ENCODE measurements around the gene PROCA1. TPM values are rescaled to one million over a fixed set of nuclear protein-coding genes. Genes with fewer than 3 reads are reported as not detected.

The PROCA1 gene
- total and polyA plus RNA-seq, 2 of the 13 experiments (the other 11 are each of a cell fraction or from before 2014, with no cell fraction given), result 0.73 to 1.5 TPM

DNA sequence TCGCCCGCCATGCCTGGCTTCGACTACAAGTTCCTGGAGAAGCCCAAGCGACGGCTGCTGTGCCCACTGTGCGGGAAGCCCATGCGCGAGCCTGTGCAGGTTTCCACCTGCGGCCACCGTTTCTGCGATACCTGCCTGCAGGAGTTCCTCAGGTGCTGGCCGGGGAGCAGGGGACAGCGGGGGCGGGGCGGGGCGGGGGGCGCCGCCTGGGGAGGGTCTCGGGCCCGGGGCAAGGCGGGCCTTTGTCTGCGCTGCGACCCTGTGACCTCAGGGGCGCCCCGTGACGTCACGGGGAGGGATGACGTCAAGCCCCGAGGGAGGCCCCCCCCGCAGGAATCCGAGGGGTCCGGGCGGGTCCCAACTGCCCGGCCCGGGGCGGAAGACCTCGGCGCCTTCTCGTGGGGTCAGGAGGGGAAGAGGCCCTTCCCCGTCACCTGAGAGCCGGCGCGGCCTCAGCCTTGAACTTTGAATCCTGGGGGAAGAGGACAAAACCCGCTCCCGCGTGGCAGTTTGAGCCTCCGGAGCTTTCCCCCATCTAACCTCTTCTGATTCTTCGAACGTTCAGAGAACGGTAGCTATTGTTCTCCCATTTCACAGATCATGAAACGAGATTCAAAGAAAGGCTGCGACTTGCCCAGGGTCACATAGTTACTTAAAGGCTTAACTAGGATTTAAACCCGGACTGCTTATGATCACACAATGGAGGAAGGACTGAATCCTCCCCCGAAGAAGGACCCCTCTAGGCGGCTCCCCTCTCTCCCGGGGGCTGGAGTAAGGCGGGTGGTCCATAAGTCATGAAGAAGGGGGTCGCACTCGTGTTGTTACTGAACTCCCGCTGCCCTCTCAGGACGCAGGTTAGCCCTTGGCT, 32.6 kb upstream of the PROCA1 start (continued):
- TF ChIP-seq TFAP4 (IDR thresholded peaks at IDR 0.05; ENCODE audit: borderline replicate concordance, low read depth) (peak; percentile 69; the same call in 1 of the 2 replicates), FUBP1 (CRISPR knock-in tag; IDR thresholded peaks at IDR 0.05; ENCODE audit: borderline replicate concordance) (no peak), NR2F6 (IDR thresholded peaks at IDR 0.05) (peak; percentile 82), NR2F6 (CRISPR knock-in tag; IDR thresholded peaks at IDR 0.05) (peak; percentile 86), KDM2A (CRISPR knock-in tag; IDR thresholded peaks at IDR 0.05; ENCODE audit: borderline replicate concordance, low read depth) (peak; percentile 8; the same call in 1 of the 2 replicates), SP2 (CRISPR knock-in tag; IDR thresholded peaks at IDR 0.05) (0 out of 2 replicates have a peak, but pooled peaks have one; percentile 24), NFYC (CRISPR knock-in tag; IDR thresholded peaks at IDR 0.05) (no peak), SP5 (CRISPR knock-in tag; IDR thresholded peaks at IDR 0.05; ENCODE audit: borderline replicate concordance, low read depth) (no peak; the same call in 1 of the 2 replicates), SOX5 (CRISPR knock-in tag; IDR thresholded peaks at IDR 0.05; ENCODE audit: borderline replicate concordance) (no peak; the same call in 1 of the 2 replicates), ZNF672 (CRISPR knock-in tag; IDR thresholded peaks at IDR 0.05) (0 out of 2 replicates have a peak, but pooled peaks have one; percentile 57), ZNF629 (CRISPR knock-in tag; conservative IDR thresholded peaks at IDR 0.05) (peak; percentile 77), ZNF674 (CRISPR knock-in tag; IDR thresholded peaks at IDR 0.05; ENCODE audit: low read depth) (0 out of 2 replicates have a peak, but pooled peaks have one; percentile 51), ZNF275 (CRISPR knock-in tag; IDR thresholded peaks at IDR 0.05; ENCODE audit: borderline replicate concordance) (no peak), DR1 (CRISPR knock-in tag; IDR thresholded peaks at IDR 0.05) (0 out of 2 replicates have a peak, but pooled peaks have one; percentile 21), REXO4 (CRISPR knock-in tag; IDR thresholded peaks at IDR 0.05; ENCODE audit: borderline replicate concordance) (no peak), IRF9 (CRISPR knock-in tag; IDR thresholded peaks at IDR 0.05; ENCODE audit: borderline replicate concordance) (no peak; the same call in 1 of the 2 replicates), LBX2 (CRISPR knock-in tag; IDR thresholded peaks at IDR 0.05; ENCODE audit: borderline replicate concordance) (no peak), ETV5 (CRISPR knock-in tag; IDR thresholded peaks at IDR 0.05; ENCODE audit: borderline replicate concordance) (peak; percentile 66)
- TF ChIP-seq, protein P1, sequence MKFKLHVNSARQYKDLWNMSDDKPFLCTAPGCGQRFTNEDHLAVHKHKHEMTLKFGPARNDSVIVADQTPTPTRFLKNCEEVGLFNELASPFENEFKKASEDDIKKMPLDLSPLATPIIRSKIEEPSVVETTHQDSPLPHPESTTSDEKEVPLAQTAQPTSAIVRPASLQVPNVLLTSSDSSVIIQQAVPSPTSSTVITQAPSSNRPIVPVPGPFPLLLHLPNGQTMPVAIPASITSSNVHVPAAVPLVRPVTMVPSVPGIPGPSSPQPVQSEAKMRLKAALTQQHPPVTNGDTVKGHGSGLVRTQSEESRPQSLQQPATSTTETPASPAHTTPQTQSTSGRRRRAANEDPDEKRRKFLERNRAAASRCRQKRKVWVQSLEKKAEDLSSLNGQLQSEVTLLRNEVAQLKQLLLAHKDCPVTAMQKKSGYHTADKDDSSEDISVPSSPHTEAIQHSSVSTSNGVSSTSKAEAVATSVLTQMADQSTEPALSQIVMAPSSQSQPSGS (CRISPR knock-in tag; IDR thresholded peaks at IDR 0.05), result peak; percentile 91
- TF ChIP-seq, protein P2, sequence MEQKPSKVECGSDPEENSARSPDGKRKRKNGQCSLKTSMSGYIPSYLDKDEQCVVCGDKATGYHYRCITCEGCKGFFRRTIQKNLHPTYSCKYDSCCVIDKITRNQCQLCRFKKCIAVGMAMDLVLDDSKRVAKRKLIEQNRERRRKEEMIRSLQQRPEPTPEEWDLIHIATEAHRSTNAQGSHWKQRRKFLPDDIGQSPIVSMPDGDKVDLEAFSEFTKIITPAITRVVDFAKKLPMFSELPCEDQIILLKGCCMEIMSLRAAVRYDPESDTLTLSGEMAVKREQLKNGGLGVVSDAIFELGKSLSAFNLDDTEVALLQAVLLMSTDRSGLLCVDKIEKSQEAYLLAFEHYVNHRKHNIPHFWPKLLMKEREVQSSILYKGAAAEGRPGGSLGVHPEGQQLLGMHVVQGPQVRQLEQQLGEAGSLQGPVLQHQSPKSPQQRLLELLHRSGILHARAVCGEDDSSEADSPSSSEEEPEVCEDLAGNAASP (CRISPR knock-in tag; IDR thresholded peaks at IDR 0.05; ENCODE audit: borderline replicate concordance), result 0 out of 2 replicates have a peak, but pooled peaks have one; percentile 51

Measured in HepG2 (cell line).